ENCODE results near the gene LRP5.
"Not testable (repeated sequence)": the region's sequence is repeated elsewhere in the genome, so short reads cannot be mapped to it uniquely, and the experiment has no call there.

Gene LRP5

DNA sequence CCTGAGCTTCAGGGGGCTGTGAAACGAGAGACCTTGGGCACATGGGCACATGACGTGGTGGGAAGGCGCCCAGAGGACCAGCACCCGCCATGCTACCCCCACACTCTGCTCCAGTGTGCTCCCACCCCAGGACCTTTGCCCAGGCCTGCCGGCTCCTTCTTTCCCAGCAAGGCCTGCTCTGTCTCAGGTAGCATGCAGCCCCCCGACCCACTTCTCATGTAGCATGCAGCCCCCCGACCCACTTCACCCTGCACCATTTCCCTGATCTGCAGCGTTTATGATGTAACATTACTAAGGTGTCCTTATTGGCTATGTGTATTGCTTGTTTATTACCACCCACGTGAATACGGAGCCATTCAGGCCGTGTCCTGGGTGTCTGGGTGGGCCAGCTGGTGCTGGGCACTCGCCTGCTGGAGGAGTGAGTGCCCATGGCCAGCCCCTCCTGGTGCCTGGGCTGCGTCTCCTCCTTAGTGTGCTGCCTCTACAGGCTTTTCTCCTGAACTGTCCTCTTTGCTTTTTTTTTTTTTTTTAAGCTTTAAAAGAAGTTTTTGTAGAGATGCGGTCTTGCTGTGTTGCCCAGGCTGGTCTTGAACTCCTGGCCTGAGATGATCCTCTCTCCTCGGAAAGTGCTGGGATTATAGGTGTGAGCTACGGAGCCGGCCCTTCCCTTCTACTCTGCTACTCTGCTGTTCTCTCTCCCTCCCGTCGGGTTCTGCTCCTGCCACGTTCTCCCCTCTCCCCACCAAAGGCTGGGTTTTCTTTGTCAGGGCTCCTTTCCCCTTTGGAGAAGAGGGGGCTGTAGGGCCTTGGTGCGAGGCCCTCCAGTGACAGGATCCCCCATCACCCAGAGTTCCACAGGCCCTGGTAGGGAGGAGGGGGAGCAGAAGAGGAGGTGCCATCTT, 29.4 kb downstream of the LRP5 start:
- ChIA-PET CTCF (interaction anchor here (0.6 kb wide), 1 partner anchor 10 kb away, joined by 4 read pairs; no protein-coding TSS in a partner anchor), POLR2A (ENCODE audit: low non-redundant PET) (interaction anchor here (0.5 kb wide), 1 partner anchor 68 kb away, joined by 3 read pairs; no protein-coding TSS in a partner anchor)
- peak overlapping the region; percentile 58 for H3K27ac ChIP-seq
- TF ChIP-seq, protein P1, sequence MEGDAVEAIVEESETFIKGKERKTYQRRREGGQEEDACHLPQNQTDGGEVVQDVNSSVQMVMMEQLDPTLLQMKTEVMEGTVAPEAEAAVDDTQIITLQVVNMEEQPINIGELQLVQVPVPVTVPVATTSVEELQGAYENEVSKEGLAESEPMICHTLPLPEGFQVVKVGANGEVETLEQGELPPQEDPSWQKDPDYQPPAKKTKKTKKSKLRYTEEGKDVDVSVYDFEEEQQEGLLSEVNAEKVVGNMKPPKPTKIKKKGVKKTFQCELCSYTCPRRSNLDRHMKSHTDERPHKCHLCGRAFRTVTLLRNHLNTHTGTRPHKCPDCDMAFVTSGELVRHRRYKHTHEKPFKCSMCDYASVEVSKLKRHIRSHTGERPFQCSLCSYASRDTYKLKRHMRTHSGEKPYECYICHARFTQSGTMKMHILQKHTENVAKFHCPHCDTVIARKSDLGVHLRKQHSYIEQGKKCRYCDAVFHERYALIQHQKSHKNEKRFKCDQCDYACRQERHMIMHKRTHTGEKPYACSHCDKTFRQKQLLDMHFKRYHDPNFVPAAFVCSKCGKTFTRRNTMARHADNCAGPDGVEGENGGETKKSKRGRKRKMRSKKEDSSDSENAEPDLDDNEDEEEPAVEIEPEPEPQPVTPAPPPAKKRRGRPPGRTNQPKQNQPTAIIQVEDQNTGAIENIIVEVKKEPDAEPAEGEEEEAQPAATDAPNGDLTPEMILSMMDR (conservative IDR thresholded peaks at IDR 0.05; ENCODE audit: low read depth): no peak
- DNase-seq (ENCODE audit: low spot score): no peak

DNA sequence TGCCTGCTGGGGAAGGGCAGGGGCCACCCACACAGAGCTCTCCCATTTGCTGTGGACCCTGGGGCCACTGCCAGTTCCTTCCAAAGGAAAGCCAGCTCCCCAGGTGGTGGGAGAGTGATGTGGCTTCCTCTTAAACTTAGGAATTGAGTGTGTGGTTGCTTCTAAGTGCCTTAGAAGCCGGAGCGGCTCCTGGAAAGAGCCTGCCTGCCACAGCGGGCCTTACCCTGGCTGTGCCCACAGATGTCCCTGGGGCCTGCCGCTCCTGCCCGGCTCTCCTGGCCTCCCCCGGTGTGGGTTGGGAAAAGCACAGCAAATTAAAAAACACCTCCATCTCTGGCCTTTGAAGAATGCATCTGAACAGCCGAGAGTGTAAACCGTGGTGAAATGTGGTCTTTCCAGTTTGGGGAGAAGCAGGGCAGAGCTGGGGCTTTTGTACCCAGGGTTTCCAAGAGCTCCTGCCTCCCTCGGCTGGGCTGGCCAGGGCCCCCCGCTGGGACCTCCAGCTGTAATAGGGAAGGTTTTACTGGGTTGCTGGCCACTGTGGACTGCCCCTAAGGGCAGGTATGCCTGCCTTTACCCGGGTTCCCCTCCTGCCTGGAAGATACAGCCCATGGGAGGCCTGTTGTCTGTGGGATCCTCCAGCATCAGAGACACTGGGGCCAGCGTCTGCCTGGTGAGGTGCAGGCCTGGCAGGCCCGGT, 30.2 kb downstream of the LRP5 start:
- peak; percentile 56 for DNase-seq (ENCODE audit: low spot score)
- TF ChIP-seq, protein P1 (conservative IDR thresholded peaks at IDR 0.05; ENCODE audit: low read depth): no peak
- peak overlapping the region; percentile 58 for H3K27ac ChIP-seq
- ChIA-PET POLR2A (ENCODE audit: low non-redundant PET) (interaction anchor here (0.5 to 0.6 kb wide), 2 partner anchors 27 to 67 kb away, joined by 3 read pairs; no protein-coding TSS in a partner anchor), CTCF (interaction anchor here (0.6 kb wide), 1 partner anchor 11 kb away, joined by 4 read pairs; no protein-coding TSS in a partner anchor)

DNA sequence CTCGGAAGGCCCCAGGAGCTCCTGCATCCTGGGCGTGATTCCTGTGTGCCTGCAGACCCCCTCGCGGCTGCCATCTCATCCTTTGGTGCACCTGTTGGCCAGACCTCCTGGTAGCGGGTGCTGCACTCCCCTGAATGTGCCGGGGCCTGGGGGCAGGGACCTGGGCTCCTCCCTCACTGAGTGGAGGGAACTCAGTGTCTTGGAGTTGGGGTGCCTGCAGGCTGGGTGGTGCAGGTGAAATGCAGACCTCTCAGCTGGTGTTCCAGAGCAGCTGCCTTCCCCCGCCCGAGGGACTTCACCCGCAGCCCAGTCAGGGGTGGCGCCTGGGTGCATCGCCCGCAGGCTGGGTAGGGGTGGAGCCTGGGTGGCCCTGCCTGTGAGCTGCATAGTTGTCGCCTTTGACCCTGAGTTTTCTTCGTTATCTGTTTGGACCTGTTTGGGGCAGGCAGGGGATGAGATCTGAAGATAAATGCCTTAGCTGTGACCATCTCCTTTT, 31.4 kb downstream of the LRP5 start:
- no peak for DNase-seq (ENCODE audit: low spot score)
- peak overlapping the region; percentile 58 for H3K27ac ChIP-seq
- CTCF ChIA-PET: no interaction called here
- TF ChIP-seq, protein P1 (conservative IDR thresholded peaks at IDR 0.05; ENCODE audit: low read depth): no peak
- POLR2A ChIA-PET (ENCODE audit: low non-redundant PET): no interaction called here

DNA sequence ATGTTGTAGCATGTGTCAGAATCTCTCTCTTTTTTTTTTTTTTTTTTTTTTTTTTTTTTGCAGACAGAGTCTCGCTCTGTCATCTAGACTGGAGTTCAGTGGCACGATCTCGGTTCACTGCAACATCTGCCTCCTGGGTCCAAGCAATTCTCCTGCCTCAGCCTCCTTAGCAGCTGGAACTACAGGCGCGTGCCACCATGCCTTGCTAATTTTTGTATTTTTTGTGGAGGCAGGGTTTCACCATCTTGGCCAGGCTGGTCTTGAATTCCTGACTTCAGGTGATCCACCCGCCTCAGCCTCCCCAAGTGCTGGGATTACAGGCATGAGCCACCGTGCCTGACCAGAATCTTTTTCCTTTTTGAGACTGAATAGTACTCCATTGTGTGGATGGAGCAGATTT, 32.4 kb downstream of the LRP5 start:
- H3K27ac ChIP-seq; CTCF ChIA-PET; DNase-seq (ENCODE audit: low spot score); POLR2A ChIA-PET (ENCODE audit: low non-redundant PET): not testable (repeated sequence)

DNA sequence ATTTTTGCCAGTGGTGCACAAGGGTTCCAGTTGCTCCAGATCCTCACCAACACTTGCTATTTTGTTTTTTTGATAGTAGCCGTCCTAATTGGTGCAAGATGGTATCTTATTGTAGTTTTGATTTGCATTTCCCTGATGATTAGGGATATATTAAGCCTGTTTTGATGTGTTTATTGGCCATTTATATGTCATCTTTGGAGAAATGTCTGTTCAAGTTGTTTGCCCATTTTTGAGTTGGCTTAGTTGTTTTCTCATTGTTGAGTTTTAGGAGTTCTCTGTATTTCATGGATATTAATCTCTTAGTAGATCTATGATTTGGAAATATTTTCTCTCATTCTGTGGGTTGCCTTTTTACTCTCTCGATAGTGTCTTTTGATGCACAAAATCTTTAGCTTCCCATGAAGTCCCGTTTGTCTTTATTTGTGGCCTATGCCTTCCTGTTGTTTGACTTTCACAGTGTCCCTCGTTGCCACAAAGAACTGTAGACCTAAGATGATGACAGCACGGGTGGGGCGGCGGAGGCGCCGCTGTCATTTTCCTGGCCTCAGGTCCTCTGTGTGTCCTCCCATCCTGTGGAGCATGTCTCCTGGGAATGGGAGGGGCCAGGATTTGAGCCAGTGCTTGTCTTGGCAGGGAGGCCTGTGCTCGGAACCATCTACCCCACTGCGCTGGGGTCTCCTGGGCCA, 33.5 kb downstream of the LRP5 start:
- CTCF ChIA-PET: interaction anchor here (0.6 kb wide), 1 partner anchor 74 kb away, joined by 3 read pairs; the partner anchor contains the start of gene C11orf24
- TF ChIP-seq, protein P1 (conservative IDR thresholded peaks at IDR 0.05; ENCODE audit: low read depth): no peak
- DNase-seq (ENCODE audit: low spot score): no peak
- H3K27ac ChIP-seq: peak overlapping the region; percentile 10; the same call in 1 of the 2 replicates
- POLR2A ChIA-PET (ENCODE audit: low non-redundant PET): no interaction called here

DNA sequence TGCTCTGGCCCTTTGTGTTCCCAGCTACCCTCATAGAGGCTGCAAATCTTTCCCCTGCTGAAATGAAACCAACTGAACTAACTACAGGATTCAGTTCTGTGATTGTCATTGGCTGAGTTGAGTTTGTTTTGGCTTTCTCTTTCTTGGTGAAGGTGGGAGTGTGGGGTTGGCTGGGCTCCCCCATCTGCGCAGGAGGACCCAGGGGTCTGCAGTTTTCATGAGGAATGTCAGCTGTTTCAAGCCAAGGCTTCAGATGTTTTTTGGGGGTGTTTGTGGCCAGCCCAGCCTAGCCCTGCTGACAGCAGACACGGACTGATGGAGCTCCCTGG, 34.0 kb downstream of the LRP5 start:
- no peak for DNase-seq (ENCODE audit: low spot score)
- H3K27ac ChIP-seq: peak overlapping the region; percentile 10; the same call in 1 of the 2 replicates
- CTCF ChIA-PET: no interaction called here
- POLR2A ChIA-PET (ENCODE audit: low non-redundant PET): no interaction called here
- TF ChIP-seq, protein P1 (conservative IDR thresholded peaks at IDR 0.05; ENCODE audit: low read depth): no peak

Data from RWPE1 (cell line).